NCI-H69 (cell line): ENCODE results near the gene ADAM23.

Experiments
- DNase-seq: peaks from one replicate; lab custom pipeline; 2025; lab: John Stamatoyannopoulos, UW

Gene ADAM23

GRCh38 chr2:206642075-206643025 is 199.0 kb downstream of the ADAM23 start, which contains the start of gene FAM237A:
TSS of gene FAM237A (plus strand) at chr2:206642487. CDS start at chr2:206644237, 1,750 bp downstream.
- DNase-seq: no peak

GRCh38 chr2:206647985-206648384 is 204.7 kb downstream of the ADAM23 start:
- no peak for DNase-seq

- no peak for DNase-seq
Observed at GRCh38 chr2:206657087-206657486, 213.8 kb downstream of the ADAM23 start.

- no peak for DNase-seq
Observed at GRCh38 chr2:206665251-206665650, 221.9 kb downstream of the ADAM23 start.
